A204.1 (cell line): ENCODE data around the gene UCK2.

Source experiments
- FAIRE-seq: peaks from 2 replicates; lab custom pipeline; 2012; peaks lifted over from hg19 to GRCh38; lab: Jason Lieb, UNC

Gene UCK2

GRCh38 chr1:165882168-165882837, 54.9 kb downstream of the UCK2 start:
- FAIRE-seq = no peak

DNA sequence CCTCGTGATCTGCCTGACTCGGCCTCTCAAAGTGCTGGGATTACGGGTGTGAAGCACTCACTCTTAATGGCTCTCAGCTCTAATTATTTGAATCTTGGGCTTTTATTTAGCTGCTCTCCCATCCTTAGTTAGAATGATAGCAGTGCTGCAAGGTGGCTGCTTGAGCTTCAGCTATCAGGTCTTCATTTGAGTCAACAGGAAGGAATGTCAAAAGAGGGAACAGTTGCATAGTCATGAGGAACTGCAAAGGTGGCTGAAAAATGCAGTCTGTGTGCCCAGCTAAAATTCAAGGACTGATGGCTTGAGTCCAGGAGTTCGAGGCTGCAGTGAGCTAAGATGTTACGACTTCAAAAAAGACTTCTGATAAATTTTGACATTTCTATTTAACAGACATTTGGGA, 55.6 kb downstream of the UCK2 start:
- no peak for FAIRE-seq

GRCh38 chr1:165884009-165884689, 56.7 kb downstream of the UCK2 start:
- FAIRE-seq = no peak

- FAIRE-seq = no peak
Observed at GRCh38 chr1:165884690-165885304, 57.4 kb downstream of the UCK2 start.

- FAIRE-seq = no peak
Observed at GRCh38 chr1:165885305-165885694, 57.9 kb downstream of the UCK2 start.

GRCh38 chr1:165886193-165886592, 58.8 kb downstream of the UCK2 start:
- no peak for FAIRE-seq

GRCh38 chr1:165886983-165887382, 59.6 kb downstream of the UCK2 start:
- FAIRE-seq = no peak

GRCh38 chr1:165887877-165888551, 60.6 kb downstream of the UCK2 start:
- no peak for FAIRE-seq

DNA sequence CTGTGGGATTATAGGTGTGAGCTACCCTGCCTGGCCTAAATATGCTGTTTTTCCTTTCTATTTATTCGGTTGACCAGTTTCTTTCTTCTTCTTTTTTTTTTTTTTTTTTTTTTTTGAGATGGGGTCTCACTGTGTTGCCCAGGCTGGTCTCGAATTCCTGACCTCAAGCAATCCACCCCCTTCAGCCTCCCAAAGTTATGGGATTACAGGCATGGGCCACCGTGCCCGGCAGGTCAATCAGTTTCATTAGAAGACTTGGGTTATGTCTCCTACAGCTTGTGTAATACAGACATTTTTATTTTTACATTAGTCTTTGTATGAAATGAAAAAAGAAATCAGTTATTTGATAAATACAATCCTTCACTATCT, 61.1 kb downstream of the UCK2 start:
- no peak for FAIRE-seq

- no peak for FAIRE-seq
Observed at GRCh38 chr1:165890684-165891083, 63.3 kb downstream of the UCK2 start.

DNA sequence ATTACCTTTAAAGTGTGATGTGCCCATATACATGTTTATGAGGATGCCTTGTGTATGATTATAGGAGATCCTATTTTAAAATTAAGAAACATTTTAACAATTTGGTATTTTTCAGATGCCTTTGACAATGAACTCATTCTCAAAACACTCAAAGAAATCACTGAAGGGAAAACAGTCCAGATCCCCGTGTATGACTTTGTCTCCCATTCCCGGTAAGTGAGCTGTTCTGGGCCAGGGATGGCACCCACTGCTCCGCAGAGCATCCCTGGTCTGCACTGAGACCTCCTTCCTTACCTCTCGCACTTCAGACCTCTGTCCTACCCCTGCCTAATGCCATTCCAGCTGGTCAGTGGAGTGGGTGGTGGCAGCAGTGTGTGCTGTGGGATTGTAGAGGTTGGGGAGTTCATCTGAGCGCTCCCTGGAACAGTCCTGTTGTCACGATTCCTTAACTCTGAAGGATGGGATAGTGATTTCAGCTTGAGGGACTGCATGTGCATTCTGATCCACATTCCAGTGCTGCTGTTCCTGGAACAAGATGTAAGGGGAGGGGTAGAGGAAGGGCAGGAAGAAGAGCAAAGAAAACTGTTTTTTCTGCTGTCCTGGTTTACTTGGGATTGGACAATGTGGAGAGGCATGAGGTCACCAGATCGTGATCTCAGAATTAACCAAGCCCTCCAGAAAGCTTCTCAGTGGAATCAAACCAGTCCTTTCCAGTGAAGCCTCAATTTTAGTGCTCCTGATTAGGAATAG, 63.9 kb downstream of the UCK2 start:
- FAIRE-seq = no peak

GRCh38 chr1:165892935-165893334, 65.5 kb downstream of the UCK2 start:
- no peak for FAIRE-seq

DNA sequence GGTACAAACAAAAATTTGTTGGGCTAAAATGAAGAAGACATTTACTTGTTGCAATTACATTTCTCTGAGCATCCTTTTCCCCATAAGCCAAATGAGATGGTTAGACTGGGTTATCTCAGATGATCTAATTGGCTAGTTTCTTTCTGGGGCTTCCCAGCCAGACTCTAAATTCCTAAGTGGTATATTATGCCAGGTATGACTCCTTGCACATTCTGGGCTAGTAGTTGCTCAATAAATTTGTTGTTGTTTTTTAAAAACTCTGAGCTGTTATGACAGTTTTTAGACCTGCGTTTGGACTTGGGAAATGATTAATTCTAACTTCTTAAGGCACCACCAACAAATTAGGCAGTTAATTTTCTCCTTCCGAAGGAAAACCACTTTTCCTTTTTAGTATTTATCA, 66.1 kb downstream of the UCK2 start:
- FAIRE-seq = no peak

- no peak for FAIRE-seq
Observed at GRCh38 chr1:165894591-165894990, 67.2 kb downstream of the UCK2 start.

- FAIRE-seq = no peak
Observed at GRCh38 chr1:165895451-165895871, 68.0 kb downstream of the UCK2 start.

DNA sequence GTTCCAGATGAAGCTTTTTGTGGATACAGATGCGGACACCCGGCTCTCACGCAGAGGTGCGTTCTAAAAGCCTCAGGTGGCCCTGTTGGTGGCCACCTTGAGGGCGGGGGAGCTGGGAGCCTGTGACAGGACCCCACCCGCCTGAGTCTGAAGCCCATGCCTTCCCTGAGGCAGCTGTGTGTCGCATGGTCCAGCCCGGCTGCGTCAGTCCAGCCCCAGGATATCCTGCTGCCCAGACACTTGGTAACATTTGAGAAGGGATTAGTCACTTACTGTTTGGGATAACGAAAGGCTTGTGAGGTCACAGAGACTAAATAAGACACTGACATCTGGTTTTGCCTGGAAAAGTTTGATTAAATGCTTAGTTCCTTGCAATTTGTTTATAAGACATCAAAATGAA, 68.9 kb downstream of the UCK2 start:
- FAIRE-seq = no peak

GRCh38 chr1:165897326-165898303, 70.2 kb downstream of the UCK2 start:
- FAIRE-seq = no peak

GRCh38 chr1:165898837-165899236, 71.4 kb downstream of the UCK2 start:
- FAIRE-seq = no peak

DNA sequence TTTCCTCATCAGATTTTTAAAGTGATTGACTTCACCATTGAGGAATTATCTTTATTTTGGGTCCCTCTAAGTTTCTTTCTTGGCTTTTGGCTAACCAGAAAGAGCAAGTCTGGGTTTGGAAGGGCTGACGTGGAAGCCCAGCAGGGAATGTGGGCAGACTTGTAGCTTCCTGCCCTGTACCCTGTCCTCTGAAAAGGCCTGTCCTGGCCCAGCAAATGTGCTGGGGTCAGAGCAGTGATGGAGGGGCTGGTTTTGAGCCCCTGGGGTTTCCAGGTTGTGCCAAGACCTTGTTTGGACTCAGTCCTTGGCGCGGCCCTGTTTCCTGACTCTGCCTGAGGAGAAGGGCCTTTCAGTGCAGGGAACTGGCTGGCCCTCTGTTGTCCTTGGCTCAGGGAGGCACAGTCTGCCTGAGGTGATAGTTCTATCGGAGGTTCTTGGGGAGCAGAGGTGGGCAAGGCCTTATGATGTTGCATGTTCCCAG, 72.1 kb downstream of the UCK2 start:
- no peak for FAIRE-seq

DNA sequence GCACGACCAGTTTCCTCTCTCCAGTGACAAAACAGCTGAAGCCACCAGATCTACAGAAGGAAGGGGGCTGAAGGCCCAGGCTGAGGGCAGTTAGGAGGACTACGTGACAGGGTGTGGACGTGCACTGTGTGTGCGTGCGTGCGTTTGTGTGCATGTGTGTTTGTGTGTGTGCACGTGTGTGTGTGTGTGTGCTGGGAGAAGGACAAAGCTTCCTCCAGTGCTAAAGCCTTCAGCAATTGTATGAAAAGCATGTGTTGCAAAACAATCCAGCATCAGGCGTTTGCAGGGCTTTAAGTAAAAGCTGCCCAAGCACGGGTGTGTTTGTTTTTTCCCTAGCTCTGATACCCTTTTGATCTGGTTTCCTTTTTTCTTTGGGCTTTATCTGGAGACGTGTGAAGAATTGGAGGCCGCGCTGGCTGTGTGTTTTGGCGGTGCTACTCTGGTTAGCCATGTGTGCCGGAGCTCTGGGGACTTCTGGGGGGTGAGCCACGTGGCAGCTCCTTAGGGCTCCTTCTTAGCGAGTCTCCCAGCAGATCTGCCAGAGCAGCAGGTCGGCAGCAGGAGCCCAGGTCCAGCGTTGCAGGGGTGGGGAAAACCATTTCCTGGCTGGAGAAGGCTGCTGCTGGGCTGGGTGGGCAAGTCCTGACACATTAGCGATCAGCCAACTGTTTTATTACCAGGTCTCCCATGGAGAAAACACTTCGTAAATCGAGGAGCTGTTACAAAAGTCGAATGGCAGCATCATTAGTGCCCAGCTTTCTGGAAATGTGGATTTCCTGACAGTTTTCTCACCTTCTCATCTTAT, 73.4 kb downstream of the UCK2 start:
- no peak for FAIRE-seq
